Inflammatory macrophage treated with lipopolysaccharide for 1 hour (primary cell): ENCODE data around the gene ANXA7.

Experiments used
- DNase-seq, 2 donors: peaks; one replicate each; pipeline ENCODE4 v3.0.0-alpha.2; 2020 to 2022

ANXA7 gene

DNA sequence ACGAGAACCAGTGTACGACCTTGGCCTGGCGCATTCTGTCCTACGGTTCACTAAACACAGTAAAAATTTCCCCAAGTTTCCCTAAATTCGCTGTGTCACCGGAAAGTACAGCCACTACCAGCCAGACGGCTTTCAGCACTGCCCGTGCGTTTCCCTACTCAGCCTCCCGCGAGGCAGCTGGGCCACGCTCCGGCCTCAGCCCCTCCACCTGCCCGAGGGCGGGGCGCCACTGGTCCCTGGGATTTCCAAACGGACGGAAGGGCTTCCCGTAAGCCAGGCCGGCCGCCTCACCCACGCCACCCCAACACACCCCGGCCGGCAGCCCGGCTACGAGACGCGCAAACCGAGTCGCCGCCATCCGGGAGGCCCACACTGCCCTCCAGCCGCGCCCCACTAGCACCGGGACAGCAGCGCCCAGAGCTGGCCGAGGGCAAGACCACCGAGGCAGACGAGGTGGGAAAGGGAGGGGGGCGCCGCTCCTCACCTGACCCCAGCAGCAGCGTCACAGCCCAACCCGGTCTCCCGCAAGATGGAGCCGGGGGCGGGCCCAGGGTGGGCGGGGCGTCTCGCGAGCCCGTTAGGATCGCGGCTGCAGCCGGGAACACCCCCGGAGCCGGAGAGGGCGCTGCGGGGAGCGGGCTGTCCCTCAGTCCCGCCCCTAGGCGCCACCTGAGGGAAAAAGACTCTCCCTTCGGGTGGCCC, at the start of gene ANXA7:
ANXA7 (minus strand) TSS at position 531 of the 702 bp plus-strand sequence. CDS start 13,202 bp downstream, outside the sequence.
- DNase-seq: peak; percentile 94 to 95

GRCh38 chr10:73460897-73461296, 47.0 kb upstream of the ANXA7 start:
- DNase-seq: no peak

- no peak for DNase-seq
Measured at GRCh38 chr10:73459683-73460314, 45.9 kb upstream of the ANXA7 start.

GRCh38 chr10:73456187-73456890, 42.5 kb upstream of the ANXA7 start:
- no peak for DNase-seq

GRCh38 chr10:73449113-73449512, 35.3 kb upstream of the ANXA7 start:
- DNase-seq: no peak

DNA sequence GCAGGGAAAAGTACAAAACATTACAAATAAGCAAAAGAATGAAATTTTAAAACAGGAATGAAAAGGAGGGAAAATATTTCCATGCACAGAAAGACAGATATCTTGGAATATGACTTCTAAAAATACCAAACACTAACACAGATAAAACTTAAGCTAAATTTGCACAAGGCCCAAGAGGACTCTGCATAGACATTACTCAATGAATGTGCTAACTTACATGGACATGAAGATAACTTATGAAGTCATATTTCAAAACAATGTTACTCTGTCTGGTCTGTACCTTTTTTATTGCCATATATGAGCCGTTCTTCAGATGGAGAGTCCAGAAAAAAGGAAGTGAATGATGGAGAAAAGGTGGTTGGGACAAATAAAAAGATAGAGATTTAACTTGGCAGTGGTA, 34.5 kb upstream of the ANXA7 start:
- no peak for DNase-seq

DNA sequence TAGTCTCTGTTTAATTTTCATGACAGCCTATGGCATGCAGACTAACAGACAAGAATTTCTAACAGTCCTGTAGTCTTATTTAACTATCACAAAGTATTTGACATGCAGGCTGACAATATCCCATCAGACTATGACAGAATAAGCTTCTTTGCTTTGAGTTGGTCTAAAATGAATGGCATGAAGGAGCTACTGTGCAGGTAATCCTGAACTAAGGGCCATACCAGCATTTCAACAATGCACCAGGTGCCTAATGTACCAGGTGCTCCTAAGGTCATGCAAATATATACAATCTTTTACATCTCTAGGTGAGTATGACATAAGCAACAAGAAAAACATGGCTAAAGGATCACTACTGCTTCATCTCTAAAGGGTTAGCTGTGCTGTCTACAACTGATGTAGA, 33.1 kb upstream of the ANXA7 start:
- no peak for DNase-seq

GRCh38 chr10:73444457-73444856, 30.6 kb upstream of the ANXA7 start:
- DNase-seq: no peak

DNA sequence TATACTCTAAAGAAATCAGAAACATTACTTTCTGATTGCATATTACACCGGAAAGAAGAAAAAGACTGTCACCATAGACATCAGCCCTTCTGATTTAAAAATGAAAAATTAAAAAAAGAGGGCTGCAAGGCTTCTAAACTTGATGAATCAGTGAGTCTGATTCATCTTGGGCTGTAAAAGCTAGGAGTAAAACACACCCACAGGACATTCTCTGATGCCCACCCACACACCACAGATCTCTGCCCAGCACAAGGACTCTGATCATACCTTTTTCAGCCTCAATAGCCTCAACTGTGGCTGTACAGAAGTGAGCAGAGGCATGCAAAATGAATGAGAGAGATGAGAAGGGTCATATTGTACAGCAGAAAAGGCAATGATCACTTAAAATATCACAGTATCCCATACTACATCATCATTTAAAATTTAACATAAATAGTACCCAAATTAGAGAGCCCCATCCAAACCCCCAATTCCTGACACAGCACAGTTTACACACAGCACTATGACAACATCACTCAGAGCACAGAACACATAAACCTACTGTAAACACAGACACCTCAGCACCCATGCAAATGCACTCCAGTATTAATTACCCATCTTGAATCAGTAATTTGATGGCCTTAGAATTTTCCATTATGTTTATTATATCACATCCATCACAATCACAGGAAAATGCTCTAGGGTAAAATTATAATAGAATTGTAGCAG, 25.9 kb upstream of the ANXA7 start:
- DNase-seq: peak in 1 of 2 donors; percentile 8

GRCh38 chr10:73439055-73439454, 25.2 kb upstream of the ANXA7 start:
- no peak for DNase-seq

GRCh38 chr10:73433538-73433867, 19.6 kb upstream of the ANXA7 start, which contains the start of gene MSS51:
Gene MSS51, minus strand, starts transcription at chr10:73433561. Its CDS starts 5,277 bp downstream, at chr10:73428284.
- no peak for DNase-seq

DNA sequence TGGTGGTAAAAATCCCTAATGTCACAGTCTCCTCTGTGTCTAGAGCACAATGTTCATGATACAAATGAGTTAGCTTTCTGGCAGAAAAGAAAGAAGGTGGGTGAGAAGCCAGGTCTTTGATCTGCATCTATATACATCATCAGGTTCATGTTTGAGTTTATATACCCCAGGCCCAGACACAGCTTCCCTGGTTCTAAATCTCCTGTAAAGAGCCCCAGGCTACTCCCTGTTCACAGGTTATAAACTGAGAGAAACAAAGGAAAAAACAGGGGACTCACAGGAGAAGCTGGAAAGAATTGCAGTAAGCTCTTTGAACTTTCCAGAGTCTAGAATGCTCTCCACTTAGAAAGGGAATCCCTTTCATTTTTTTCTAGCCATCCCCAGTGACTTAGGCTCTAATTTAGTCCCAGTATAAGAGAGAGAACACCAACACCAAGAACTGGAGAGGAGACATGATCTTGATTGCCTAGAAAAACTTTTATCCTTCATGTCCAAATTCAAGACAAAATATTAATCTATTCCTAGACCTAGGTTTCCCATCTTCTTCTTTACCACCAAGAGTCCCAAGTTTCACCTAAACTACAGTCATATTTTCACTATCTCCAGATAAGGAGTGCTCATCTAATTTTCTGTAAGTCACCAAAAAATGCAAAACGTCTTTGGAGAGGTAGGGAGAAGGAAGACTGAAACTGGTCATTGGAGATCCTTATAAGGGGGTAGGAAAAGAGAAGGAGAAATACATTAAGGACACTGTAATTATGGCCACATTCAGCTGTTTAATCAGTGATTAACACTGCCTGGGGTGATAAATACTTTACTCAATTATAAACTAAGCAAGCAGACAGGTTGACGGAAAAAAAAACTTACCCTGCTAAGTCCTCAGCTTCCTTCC, 19.0 kb upstream of the ANXA7 start:
- no peak for DNase-seq

GRCh38 chr10:73426318-73426717, 12.5 kb upstream of the ANXA7 start:
- DNase-seq: no peak

DNA sequence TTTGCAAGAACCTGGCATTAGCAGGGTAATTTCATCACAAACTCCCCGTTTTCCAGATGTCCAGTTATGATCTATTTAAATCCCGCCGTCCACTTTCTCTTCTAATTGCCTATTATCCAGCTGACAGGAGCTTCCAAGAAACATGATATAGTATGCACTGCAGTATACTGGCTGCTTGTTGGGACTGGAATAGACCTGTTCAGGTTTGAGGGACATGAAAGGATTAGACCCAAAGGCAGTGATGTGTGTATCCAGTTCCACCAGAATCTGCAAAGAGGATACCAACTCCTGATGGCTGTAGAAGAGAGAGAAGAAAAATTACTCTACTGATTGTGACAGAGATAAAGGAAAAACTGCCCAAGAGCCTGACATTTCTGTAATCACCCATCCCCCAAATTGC, 10.6 kb upstream of the ANXA7 start:
- no peak for DNase-seq

- no peak for DNase-seq
Measured at GRCh38 chr10:73423309-73423708, 9.5 kb upstream of the ANXA7 start.

GRCh38 chr10:73416571-73416970, 2.7 kb upstream of the ANXA7 start:
- DNase-seq: no peak

GRCh38 chr10:73414230-73414945, 530 bp upstream of the ANXA7 start:
- no peak for DNase-seq

GRCh38 chr10:73413108-73413527, 740 bp downstream of the ANXA7 start:
- DNase-seq: no peak

DNA sequence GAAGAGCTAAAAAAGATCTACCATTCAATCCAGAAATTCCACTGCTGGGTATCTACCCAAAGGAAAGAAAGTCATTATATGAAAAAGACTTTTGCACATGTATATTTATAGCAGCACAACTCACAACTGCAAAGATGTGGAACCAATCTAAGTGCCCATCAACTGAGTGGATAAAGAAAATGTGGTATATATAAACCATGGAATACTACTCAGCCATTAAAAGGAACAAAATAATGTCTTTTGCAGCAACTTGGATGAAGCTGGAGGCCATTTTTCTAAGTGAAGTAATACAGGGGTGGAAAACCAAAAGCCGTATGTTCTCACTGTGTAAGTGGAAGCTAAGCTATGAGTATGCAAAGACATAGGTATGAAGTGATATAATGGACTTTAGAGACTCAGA, 3.0 kb downstream of the ANXA7 start:
- DNase-seq: no peak

DNA sequence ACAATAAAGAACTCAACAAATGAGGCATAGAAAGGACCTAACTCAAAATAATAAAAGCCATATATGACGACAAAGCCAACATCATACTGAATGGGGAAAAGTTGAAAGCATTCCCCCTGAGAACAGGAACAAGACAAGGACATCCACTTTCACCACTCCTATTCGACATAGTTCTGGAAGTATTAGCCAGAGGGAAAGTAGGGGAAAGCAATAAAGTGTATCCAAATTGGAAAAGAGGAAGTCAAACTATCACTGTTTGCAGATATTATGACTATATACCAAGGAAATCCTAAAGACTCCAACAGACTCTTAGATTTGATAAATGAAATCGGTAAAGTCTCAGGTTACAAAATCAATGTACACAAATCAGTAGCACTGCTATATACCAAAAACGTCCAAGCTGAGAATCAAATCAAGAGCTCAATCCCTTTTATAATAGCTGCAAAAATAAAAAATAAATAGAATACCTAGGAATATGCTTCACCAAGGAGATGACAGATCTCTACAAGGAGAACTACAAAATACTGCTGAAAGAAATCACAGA, 4.8 kb downstream of the ANXA7 start:
- peak in 1 of 2 donors; percentile 4 for DNase-seq

DNA sequence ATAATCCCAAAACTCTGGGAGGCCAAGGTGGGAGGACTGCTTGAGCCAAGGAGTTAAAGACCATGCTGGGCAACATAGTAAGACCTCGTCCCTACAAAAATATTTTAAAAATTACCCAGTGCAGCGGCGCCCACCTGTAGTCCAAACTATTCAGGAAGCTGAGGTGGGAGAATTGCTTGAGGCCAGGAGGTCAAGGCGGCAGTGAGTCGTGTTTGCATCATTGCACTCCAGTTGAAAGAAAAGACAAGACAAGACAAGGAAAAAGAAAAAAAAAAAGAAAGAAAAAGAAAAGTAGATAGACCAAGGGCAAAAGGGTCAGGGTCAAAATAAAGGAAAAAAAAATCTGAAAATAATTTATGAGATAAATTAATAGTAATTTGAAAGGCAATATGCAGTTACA, 5.8 kb downstream of the ANXA7 start:
- no peak for DNase-seq
